ENCODE measurements around the gene FBXO9.

- TF ChIP-seq CTCF (IDR thresholded peaks at IDR 0.05) = no peak
- TF ChIP-seq POLR2A (IDR thresholded peaks at IDR 0.05; ENCODE audit: low read length) = no peak
- no peak for TF ChIP-seq CHD4 (IDR thresholded peaks at IDR 0.05; ENCODE audit: borderline replicate concordance)
- TF ChIP-seq RFX5 (IDR thresholded peaks at IDR 0.05) = no peak
- no peak for TF ChIP-seq HDAC2 (IDR thresholded peaks at IDR 0.05)
- no peak for TF ChIP-seq TP53 (CRISPR knock-in tag; IDR thresholded peaks at IDR 0.05)
- no peak for TF ChIP-seq ZFP36 (IDR thresholded peaks at IDR 0.05; ENCODE audit: borderline replicate concordance, partially characterized antibody)
- TF ChIP-seq MAX (IDR thresholded peaks at IDR 0.05) = no peak
- no peak for TF ChIP-seq NFE2L2 (conservative IDR thresholded peaks at IDR 0.05; ENCODE audit: low read length)
- no peak for TF ChIP-seq ZNF302 (CRISPR knock-in tag; IDR thresholded peaks at IDR 0.05)
- no peak for TF ChIP-seq SMC3 (IDR thresholded peaks at IDR 0.05)
- no peak for TF ChIP-seq RAD21 (conservative IDR thresholded peaks at IDR 0.05 in 1 of 2, IDR thresholded peaks at IDR 0.05 in 1 of 2)
- no peak for TF ChIP-seq MAFK (IDR thresholded peaks at IDR 0.05; ENCODE audit: partially characterized antibody)
These were observed 54.7 kb downstream of the FBXO9 start for GRCh38 chr6:53119772-53120409.
